Kidney (tissue), 14 donors: ENCODE measurements around the gene CSH1. TPM values are rescaled to one million over a fixed set of nuclear protein-coding genes. Genes with fewer than 3 reads are reported as not detected.
A peak's percentile ranks its signal among the peaks of the same experiment; 100 is the strongest.

ENCODE experiments used
- DNase-seq, 5 donors: peaks; one replicate each; pipeline ENCODE4 v3.0.0-alpha.2; 2013 to 2020
- FAIRE-seq: peaks from 2 replicates; lab custom pipeline; 2012; peaks lifted over from hg19 to GRCh38; lab: Jason Lieb, UNC
- H3K27ac ChIP-seq, 2 donors: one replicate each; pipeline ENCODE4 v1.7.0; 2013; ENCODE audit warnings: low read depth in 2 of 2, low read length in 2 of 2, inconsistent platforms in 1 of 2
- H3K27me3 ChIP-seq: one replicate; pipeline ENCODE4 v1.7.1; 2013; ENCODE audit warnings: low read length, inconsistent platforms; ENCODE audit not compliant: control insufficient read depth, insufficient read depth
- H3K36me3 ChIP-seq, 3 donors: one replicate each; pipeline versions ENCODE4 v1.7.0 to v1.7.1; 2013; ENCODE audit warnings: low read length in 3 of 3, control low read depth in 1 of 3, inconsistent platforms in 1 of 3; ENCODE audit not compliant: insufficient read depth in 3 of 3, control insufficient read depth in 2 of 3
- H3K4me1 ChIP-seq, 3 donors: one replicate each; pipeline versions ENCODE4 v1.7.0 to v1.7.1; 2013; ENCODE audit warnings: low read length in 3 of 3, inconsistent platforms in 1 of 3, low read depth in 1 of 3; ENCODE audit not compliant: control insufficient read depth in 2 of 3, insufficient read depth in 2 of 3
- H3K4me3 ChIP-seq, 3 donors: one replicate each; pipeline versions ENCODE4 v1.7.0 to v1.8.1; 2013; ENCODE audit warnings: low read length in 3 of 3, control low read depth in 1 of 3, inconsistent platforms in 1 of 3
- H3K9ac ChIP-seq, 3 donors: one replicate each; pipeline versions ENCODE4 v1.7.0 to v1.7.1; 2013; ENCODE audit warnings: low read length in 3 of 3, control low read depth in 1 of 3, inconsistent platforms in 1 of 3
- H3K9me3 ChIP-seq, 3 donors: one replicate each; pipeline versions ENCODE4 v1.7.0 to v1.7.1; 2013; ENCODE audit warnings: low read length in 3 of 3, control low read depth in 1 of 3, inconsistent platforms in 1 of 3; ENCODE audit not compliant: control insufficient read depth in 2 of 3, insufficient read depth in 1 of 3
- intact Hi-C: fragments of 100-400 bp; cut with DNase I; formaldehyde crosslinking; loops from one replicate; pipeline ENCODE4 v1.11.1; 2022
- polyA plus RNA-seq: library from polyadenylated mRNA; stranded (reverse); fragments of 350-450 nt; fragmentation: Illumina TruSeq; extraction: RNeasy Lipid Tissue Mini Kit (QIAGEN cat#74804); gene quantifications from one replicate; pipeline ENCODE4 v1.2.3, GENCODE V29; 2014; ENCODE audit warnings: low read depth, low replicate concordance; ENCODE audit not compliant: insufficient read depth
- total RNA-seq: library from RNA; stranded (reverse); fragmentation: NEBNext Ultra II Directional; extraction: Animal tissue kit (Norgen Biotek cat#: 25700); gene quantifications from one replicate; pipeline ENCODE4 v1.2.1, GENCODE V29; 2021
- TF ChIP-seq, protein P1 (sequence below): IDR thresholded peaks from 3 replicates; pipeline ENCODE4 v1.5.1; 2012; ENCODE audit warnings: mild to moderate bottlenecking, moderate library complexity, borderline replicate concordance; ENCODE audit not compliant: insufficient read depth; ENCODE audit errors: extremely low read depth
- donor health status: control.
- donor health status: control.
- donor health status: control.
- donor health status: control.
- donor health status: control.
- donor health status: DM: yes; HTN: yes; CAD: no.
- donor health status: Normal renal cell carcinoma (clear cell type).

The CSH1 gene
- total and polyA plus RNA-seq, 2 donors from 2014 or later = not detected

DNA sequence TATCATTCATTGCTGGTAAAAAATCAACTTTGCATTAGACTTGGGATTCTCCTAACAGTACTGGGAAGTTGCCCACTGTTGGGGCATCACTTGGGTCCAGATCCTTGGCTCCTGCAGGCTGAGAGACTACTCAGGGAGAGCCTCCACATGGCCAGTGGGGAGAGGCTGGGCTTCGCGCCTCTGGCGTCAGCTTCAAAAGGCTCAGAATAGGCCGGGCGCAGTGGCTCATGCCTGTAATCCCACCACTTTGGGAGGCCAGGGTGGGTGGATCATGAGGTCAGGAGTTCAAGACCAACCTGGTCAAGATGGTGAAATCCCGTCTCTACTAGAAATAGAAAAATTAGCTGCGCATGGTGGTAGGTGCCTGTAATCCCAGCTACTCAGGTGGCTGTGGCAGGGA is 18.1 kb upstream of the CSH1 start:
- FAIRE-seq = no peak
- intact Hi-C loops = loop anchor here (10.0 kb wide), 2 partner anchors 100 to 220 kb away; partner anchors contain the start of gene ERN1
- H3K9ac ChIP-seq = no peak overlapping the region
- H3K9me3 ChIP-seq = no peaks in the 10 kb centered on the region
- TF ChIP-seq, protein P1, sequence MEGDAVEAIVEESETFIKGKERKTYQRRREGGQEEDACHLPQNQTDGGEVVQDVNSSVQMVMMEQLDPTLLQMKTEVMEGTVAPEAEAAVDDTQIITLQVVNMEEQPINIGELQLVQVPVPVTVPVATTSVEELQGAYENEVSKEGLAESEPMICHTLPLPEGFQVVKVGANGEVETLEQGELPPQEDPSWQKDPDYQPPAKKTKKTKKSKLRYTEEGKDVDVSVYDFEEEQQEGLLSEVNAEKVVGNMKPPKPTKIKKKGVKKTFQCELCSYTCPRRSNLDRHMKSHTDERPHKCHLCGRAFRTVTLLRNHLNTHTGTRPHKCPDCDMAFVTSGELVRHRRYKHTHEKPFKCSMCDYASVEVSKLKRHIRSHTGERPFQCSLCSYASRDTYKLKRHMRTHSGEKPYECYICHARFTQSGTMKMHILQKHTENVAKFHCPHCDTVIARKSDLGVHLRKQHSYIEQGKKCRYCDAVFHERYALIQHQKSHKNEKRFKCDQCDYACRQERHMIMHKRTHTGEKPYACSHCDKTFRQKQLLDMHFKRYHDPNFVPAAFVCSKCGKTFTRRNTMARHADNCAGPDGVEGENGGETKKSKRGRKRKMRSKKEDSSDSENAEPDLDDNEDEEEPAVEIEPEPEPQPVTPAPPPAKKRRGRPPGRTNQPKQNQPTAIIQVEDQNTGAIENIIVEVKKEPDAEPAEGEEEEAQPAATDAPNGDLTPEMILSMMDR = no peak
- H3K4me1 ChIP-seq = no peaks in the 10 kb centered on the region
- H3K4me3 ChIP-seq = no peak overlapping the region
- H3K27ac ChIP-seq = no peak overlapping the region
- DNase-seq = no peak
- H3K27me3 ChIP-seq = no peaks in the 10 kb centered on the region
- H3K36me3 ChIP-seq = no peaks in the 10 kb centered on the region

DNA sequence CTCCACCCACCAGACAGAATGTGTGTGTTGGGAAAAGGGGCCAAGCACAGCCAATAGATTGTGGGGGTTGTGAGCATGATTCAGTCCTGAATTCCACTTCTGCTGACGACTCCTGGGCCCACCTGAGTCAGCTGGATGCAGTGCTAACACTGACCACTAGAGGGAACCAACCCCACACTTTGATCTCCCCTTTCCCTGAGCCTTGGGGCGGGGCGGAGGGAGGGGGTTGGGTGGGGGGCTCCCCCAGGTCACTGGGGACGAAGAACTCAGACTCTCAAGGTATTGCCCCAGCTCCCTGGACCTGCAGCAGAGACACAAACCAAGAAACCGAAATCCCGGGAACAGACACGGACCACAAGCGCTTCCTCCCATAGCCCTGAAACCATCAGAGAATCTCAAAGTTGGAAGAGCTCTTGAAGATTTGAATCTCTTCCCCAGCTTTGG is 15.3 kb upstream of the CSH1 start:
- intact Hi-C loops = loop anchor here (10.0 kb wide), 2 partner anchors 103 to 223 kb away; partner anchors contain the start of gene ERN1
- Histone ChIP-seq H3K4me1 (no peaks in the 10 kb centered on the region), H3K9ac (no peak overlapping the region), H3K27me3 (no peaks in the 10 kb centered on the region), H3K36me3 (no peaks in the 10 kb centered on the region), H3K9me3 (no peaks in the 10 kb centered on the region), H3K27ac (no peak overlapping the region), H3K4me3 (no peak overlapping the region)
- FAIRE-seq (no peak), DNase-seq (peak in 3 of 5 donors; percentile 46 to 65 (median 57))
- TF ChIP-seq, protein P1 = peak; percentile 85

DNA sequence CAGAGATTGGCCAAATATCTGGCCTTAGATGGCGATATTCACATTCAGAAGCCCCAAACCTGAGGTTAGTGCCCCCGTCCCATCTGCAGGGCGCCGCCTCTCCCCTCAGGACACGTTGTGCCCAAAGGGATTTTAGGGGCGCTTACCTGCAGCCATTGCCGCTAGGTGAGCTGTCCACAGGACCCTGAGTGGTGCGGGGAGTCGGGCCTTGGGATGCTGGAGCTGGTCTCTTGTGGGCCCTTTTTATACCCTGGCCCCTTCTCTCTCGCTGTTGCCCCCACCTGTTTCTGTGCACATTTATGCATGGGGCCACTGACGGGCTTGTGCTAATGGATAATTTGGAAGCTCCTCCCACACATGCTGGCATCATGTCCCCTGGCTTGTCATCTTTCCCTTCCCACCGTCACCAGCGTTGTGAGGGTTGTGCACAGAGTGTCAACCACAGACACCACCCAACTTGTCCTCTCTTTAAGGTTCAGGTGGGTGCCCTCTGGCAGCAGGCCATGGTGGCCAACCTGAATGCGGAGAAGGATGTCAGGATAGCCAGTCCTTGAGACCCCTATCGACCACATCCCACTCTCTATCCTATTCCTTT is 14.8 kb upstream of the CSH1 start, which contains the start of gene CSHL1:
CSHL1 (minus strand) TSS at position 218 of the 595 bp plus-strand sequence; CDS start at position 156, 62 bp downstream.
- no peaks in the 10 kb centered on the region for H3K9me3 ChIP-seq
- intact Hi-C loops = loop anchor here (10.0 kb wide), 2 partner anchors 104 to 224 kb away; partner anchors contain the start of gene ERN1

More for the DNA sequence above, 14.8 kb upstream of the CSH1 start, which contains the start of gene CSHL1:
- Histone ChIP-seq H3K4me1 (no peaks in the 10 kb centered on the region), H3K36me3 (no peaks in the 10 kb centered on the region), H3K27ac (no peak within 1 kb of the TSS), H3K9ac (no peak within 1 kb of the TSS), H3K27me3 (no peaks in the 10 kb centered on the region), H3K4me3 (no peak within 1 kb of the TSS)
- TF ChIP-seq, protein P1 = no peak
- no peak for DNase-seq
- FAIRE-seq = no peak
